Measurements from ENCODE around the gene ATXN10.
"Not testable (repeated sequence)": the region's sequence is repeated elsewhere in the genome, so short reads cannot be mapped to it uniquely, and the experiment has no call there.

Gene ATXN10

DNA sequence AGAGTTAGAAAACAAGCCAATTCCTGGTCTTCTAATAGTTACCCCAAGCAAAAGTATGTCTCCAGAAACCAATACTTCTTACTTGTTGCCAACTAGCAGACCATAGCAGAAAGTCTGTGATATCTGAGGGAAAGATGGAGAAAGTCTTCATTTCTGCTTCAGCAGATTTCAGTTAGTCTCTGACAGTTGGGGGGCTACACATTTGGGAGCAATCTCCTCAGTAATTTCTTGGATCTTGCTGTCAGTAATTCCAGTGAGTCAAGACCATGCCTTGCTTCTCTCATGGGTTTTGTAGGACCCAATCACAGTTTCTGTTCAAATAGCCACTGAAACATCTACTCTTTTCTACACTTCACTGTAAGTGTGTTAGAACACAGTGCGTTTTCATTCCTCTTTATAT is 118.8 kb downstream of the ATXN10 start:
- DNase-seq: no peak

- no peak for DNase-seq
Measured at GRCh38 chr22:45793161-45793560, 121.5 kb downstream of the ATXN10 start.

- no peak for DNase-seq
Measured at GRCh38 chr22:45793892-45794291, 122.3 kb downstream of the ATXN10 start.

DNA sequence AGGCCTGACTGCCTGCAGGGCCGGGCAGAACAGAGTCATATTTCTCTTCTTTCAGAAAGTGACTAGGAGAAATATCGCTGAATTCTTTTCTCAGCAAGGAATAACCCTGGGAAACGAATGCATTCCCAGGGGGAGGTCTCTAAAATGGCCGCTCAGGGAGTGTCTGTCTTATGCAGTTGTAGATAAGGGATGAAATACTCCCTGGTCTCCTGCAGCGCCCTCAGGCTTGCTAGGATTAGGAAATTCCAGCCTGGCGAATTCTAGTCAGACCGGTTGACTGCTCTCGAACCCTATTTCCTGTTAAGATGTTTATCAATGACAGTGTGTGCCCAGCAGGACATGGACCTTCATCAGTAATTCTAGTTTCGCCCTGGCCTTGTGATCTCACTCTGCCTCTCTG is 124.4 kb downstream of the ATXN10 start:
- not testable (repeated sequence) for DNase-seq

- DNase-seq: no peak
Measured at GRCh38 chr22:45799291-45799690, 127.7 kb downstream of the ATXN10 start.

DNA sequence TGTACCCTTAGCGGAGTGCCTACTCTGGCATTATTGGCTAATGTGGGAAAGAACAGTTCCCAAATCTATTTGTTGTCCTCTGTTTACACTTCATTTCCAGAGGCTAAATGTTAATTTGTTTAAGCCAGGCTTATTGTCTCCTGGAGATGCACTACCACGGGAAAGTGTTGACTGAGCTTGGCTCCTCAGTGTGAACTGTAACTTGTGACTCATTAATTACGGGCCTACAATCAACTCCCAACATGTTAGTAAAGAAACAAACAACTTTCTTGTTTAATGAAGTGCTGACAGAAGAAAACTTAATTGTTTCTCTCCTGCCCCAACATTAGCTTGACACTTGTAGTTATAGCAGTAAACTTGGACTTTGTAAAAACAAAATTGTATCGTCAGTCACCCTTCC is 130.4 kb downstream of the ATXN10 start:
- DNase-seq: no peak

DNA sequence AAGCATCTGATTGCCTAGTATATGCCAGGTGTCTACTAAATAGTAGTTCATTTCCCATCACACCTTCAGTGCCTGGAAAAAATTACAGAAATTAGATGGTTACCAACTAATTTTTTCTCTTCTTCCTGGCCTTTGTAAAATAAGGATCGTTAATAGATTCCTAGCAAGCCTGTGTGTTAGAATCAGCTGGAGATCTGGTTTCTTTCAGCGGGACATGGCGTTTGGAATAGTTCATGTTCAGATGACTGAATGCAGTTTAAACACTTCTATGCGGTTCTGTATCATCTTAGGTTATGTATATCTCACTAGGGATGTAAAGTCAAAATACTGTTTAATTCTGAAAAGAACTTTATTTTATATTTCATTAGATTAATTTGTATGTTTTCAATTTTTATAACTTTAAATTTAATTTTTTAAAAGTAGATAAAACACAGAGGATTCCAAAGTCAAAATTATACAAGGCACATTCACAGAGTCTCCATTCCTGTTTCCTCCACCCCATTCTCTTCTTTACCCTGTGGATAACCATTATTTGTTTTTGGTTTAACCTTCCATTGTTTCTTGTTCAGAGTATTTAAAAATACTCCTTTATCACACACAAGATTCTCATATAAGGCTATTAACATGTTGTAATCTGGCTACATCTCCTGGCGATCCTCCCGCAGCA is 132.8 kb downstream of the ATXN10 start:
- DNase-seq: no peak

DNA sequence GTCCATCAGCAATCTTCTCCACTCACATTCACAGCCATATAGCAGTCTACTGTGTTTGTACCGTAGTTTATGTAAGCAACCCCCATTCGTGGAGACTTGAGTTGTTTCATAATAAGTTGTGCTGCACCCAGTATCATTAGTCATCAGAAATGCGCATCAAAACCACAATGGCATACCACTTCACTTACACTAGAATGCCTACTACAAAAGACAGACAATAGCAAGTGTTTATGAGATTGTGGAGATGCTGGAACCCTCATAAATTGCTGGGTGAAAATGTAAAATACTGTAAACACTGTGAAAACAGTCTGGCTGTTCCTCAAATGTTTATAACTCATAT is 133.3 kb downstream of the ATXN10 start:
- peak; percentile 23 for DNase-seq

- no peak for DNase-seq
Measured at GRCh38 chr22:45805413-45805812, 133.8 kb downstream of the ATXN10 start.

DNA sequence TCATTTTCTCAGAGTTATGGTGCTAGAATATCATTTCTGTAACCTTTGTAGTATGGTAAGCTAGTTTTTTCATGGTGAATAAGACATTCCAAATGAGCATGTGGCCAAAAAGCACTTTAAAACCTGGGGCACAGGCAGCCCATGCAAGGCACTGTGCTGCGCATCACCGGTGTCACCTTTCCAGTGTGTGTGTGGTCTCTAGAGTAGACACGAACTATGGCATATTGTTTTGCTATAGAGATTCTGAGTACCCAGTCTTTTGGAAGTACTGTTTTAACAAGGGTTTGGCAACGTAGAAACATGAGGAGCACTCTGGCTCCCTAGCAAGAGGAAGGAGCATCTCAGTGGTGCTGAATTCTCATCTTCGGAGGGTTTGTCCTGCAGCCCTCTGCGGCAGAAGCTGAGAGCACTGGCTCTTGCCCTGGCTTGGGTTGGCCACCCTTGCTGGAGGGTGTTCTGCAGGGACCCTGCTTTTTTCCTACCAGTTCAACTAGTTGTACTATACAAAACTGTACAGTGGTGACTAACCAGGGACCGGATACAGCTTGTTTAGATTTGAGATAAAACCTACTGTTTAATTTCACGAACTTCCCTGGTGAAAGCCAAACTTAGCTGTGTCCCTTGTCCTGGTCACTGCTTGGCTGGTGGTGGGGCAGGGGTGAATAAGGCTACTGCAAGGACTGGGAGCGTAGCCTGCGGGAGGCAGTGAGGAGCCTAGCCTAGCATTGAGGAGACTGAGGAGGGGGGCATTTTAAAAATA is 135.7 kb downstream of the ATXN10 start:
- no peak for DNase-seq

- DNase-seq: no peak
Measured at GRCh38 chr22:45812910-45813309, 141.3 kb downstream of the ATXN10 start.

GRCh38 chr22:45814198-45814597 is 142.6 kb downstream of the ATXN10 start:
- no peak for DNase-seq

GRCh38 chr22:45816776-45817175 is 145.1 kb downstream of the ATXN10 start:
- DNase-seq: no peak

DNA sequence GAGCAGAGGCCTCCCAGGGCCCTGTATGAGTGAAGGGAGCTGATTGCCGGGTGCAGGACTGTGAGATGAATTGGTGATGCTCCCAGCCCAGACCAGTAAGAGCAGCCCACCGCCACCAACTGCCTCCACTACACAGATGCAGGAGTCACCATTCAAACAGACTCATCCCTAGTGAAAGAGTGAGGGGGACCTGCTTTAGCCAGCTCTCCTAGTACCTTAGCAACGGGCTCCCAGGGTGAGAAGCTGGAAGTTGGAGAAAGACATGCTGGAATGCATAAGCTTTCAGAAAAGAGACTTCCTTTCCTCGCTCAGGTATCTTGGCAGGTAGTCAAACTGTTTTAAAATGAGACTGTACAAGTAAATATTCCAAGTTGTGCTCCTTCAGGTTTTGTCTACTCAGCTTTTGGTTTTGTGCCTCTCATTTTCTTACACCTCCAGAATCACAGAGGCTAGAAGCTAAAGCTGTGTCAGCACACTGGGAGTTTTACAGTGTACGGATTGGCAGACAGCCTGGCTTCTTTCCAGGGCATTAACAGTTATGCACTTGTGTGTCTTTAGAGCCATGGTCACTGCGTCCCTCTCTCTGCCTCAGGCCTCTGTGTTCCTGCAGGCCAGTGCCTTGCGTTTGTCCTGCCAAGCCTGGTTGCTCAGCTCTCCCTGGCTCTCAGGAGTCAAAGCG is 146.2 kb downstream of the ATXN10 start:
- DNase-seq: no peak

- DNase-seq: no peak
Measured at GRCh38 chr22:45818424-45819085, 146.9 kb downstream of the ATXN10 start.

- DNase-seq: no peak
Measured at GRCh38 chr22:45819305-45819704, 147.7 kb downstream of the ATXN10 start.

GRCh38 chr22:45823336-45823735 is 151.7 kb downstream of the ATXN10 start:
- no peak for DNase-seq

- DNase-seq: no peak
Measured at GRCh38 chr22:45826520-45826919, 154.9 kb downstream of the ATXN10 start.

DNA sequence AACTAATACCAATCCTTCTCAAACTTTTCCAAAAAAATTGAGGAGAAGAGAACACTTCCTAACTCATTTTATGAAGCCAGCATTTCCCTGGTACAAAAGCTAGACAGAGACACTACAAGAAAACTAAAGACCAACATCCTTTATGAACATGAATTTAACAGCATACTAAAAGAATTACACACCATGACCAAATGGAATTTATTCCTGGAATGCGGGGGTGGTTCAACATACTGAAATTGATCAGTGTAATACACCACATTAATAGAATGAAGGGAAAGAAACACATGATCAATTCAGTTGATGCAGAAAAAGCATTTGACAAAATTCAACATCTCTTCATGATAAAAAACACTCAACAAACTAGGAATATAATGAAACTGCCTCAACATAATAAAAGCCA is 157.2 kb downstream of the ATXN10 start:
- DNase-seq: no peak

GRCh38 chr22:45830531-45831245 is 159.1 kb downstream of the ATXN10 start:
- no peak for DNase-seq

DNA sequence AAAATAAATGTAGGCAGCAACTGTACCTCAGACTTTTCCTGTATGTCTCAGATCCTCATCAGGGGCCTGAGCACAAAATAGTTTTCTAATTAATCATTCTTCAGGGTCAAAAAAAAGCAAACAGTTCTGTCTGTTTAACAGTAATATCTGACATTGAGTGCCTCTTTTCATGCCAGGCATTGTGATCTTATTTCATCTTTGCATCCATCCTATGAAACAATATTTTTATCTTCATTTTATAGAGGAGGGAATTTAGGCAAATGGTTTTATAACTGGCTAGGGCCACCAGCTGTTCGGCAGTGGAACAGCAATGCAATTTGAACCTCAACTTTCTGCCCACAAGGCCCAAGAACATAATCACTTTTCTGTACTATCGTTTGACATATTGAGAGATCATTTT is 159.8 kb downstream of the ATXN10 start:
- no peak for DNase-seq

DNA sequence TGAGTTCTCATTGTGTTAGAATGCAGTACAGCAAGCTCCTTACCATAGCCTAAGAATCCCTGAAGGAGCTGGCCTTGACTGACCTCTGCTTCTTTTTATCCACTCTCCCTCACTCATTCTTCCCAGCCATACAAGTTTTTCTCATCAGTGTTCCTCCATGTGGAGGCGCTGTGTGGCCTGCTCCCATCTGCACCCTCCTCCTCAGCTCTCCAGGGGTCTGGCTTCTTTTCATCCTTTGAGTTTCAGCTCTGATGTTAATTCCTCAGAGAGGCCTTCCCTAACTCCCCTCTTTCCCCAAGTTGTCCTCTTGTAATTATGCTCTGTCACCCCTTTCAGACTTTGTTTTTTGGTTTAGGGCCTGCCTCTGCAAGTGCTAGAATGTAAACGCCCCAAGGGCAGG is 160.5 kb downstream of the ATXN10 start:
- no peak for DNase-seq

- no peak for DNase-seq
Measured at GRCh38 chr22:45832959-45833580, 161.4 kb downstream of the ATXN10 start.

Measured in NCI-H2107 (cell line).